SK-N-DZ (cell line): ENCODE data around the gene DLGAP4.
"Not testable (repeated sequence)": the region's sequence is repeated elsewhere in the genome, so short reads cannot be mapped to it uniquely, and the experiment has no call there.

Source experiments
- DNase-seq: peaks from one replicate; pipeline ENCODE4 v3.0.0-alpha.2; 2015; ENCODE audit warnings: low spot score

Gene DLGAP4

GRCh38 chr20:36475054-36475453 is 168.9 kb downstream of the DLGAP4 start:
- not testable (repeated sequence) for DNase-seq

DNA sequence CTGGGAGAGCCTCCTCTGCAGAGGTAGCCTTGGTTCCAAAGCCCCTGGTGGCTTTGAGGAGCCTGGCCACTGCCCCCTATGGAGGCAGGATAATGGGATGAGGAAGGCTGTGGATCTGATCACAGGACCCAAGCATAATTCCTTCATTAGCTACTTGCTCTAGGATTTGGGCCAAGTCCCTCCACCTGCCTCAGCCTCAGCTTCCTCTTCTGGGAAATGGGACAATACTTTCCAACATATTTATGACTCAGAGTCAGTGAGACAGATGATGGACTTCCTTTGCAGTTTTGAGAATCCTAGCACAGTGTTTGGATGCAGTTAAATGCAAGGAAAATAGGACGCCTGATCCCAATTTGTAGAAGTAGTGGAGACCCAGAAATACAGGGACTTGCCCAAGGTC is 171.3 kb downstream of the DLGAP4 start:
- no peak for DNase-seq

DNA sequence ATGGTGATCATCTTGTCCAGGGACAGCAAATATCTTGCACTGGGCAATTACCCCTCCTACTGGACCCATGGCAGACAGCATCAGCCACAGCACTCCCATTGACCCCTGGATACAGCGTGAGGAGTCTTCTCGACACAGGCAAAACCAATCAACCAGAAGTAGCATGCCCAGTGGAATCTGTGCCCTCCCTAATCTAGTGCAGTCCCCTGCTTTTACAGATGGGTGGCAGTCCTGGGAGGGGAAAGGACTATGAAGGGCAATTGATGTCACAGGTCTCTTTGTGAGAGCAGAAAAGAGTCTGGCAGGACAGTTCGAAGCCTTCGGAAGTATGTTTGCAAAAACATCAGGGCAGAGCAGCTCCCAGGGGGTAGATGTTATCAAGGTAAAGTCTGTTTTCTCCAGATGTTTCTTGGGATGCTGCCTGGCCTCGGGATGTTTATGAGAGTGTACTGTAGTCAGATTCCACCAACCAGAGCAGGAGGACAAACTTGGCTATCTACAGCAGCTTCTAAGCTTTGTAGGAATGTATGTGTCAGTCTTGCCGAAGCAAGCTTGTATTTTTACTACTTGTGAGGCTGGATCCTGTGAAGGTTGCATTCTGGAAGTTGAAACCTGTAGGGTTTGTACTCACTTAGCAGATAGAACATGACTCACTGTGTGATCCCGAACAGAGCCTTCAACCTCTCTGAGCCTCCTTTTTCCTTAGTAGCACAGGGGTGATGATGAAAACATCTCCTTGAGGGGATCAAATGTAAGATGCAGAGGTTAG is 172.2 kb downstream of the DLGAP4 start:
- no peak for DNase-seq

DNA sequence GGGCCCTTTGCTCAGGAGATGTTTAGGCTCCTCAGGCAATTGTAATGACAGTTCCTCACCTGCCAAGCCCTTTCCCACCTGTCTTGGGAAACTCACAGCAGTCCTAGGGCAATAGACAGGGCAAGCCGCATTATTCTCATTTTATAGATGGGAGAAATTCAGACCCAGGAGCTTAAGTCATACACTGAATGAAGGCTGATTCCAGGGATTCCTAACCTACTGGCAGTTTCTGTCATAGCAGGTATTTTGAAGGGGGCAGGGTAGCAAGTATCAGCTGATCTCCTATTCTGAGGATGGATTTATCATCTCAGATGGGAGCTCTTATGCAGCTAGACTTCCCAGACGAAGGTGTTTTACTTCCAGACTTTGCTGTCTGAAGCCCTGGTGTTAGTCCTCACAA is 173.8 kb downstream of the DLGAP4 start:
- DNase-seq = no peak

- no peak for DNase-seq
These were observed 174.4 kb downstream of the DLGAP4 start for GRCh38 chr20:36480456-36481048.

DNA sequence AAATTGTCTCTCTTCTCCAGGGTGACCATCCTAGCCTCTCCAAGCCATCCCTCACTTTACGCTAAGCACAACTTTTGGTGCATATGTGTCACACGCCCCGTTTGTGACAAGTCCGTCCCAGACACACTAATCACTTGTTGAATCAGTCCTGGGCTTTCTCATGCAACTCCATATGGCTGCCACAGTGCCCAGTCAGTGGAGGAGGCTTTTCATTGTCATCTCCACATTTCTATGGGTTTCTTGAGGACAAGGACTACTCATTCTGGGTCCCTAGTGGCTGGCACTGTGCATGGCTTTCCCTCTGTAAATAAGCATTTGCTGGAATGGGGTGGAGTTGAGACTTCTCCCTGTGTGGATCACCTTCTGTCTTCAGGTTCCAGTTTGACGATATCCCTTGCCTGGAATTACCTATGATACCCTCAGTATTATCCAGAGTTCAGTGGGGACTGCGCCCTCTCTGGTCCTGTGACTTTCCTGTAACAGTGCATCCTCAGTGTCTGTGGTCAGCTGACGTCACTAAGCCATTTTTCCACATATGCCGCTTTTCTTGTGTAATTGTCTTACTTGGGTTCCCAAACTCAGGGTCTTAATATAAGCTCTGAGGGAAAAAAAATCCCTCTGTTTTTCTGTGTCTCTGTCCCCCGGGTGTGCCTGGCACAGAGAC is 175.4 kb downstream of the DLGAP4 start:
- no peak for DNase-seq

DNA sequence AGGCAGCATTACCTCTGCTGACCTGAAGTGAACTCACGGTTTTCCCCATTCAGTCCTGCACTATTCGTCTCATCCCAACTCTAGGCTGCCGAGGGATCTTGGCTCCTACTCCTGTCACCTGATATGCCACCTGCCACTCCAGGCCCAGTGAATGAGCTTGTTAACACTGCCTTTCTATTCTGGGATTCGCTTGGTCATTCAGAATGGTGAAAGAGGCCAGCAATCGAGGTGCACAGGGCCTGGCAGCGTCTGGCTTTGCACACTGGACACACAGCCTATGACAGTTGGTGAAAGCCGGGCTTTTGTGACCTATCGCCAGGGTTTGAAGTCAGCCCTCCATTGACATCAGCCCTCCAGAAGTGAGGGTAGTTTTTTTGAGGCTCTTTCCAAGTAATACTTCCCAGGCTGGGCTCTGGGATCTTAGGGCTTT is 175.9 kb downstream of the DLGAP4 start:
- DNase-seq = no peak

- DNase-seq = no peak
These were observed 177.2 kb downstream of the DLGAP4 start for GRCh38 chr20:36483209-36483918.

- DNase-seq = no peak
These were observed 178.0 kb downstream of the DLGAP4 start for GRCh38 chr20:36483919-36484808.

- no peak for DNase-seq
These were observed 179.1 kb downstream of the DLGAP4 start for GRCh38 chr20:36485286-36485685.

DNA sequence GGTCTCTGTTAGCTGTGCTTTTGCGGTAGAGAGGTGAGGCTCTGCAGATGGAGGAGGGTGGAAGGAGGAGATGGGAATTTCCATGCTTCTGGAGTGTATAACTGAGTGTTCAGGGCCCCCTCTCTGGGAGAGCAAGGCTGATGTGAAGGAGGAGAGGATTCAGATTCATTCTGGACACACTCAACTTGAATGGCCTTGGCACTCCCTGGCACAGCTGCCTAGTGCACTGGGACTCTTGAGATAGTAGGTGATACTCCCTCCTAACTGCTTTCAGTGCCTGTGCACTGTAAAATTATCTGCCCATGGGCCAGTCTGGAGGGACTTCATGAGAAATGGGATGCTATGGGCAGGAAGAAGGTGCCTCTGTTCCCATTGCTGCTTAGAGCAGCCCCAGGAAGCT is 180.9 kb downstream of the DLGAP4 start:
- DNase-seq = no peak

- no peak for DNase-seq
These were observed 184.1 kb downstream of the DLGAP4 start for GRCh38 chr20:36490191-36490590.

DNA sequence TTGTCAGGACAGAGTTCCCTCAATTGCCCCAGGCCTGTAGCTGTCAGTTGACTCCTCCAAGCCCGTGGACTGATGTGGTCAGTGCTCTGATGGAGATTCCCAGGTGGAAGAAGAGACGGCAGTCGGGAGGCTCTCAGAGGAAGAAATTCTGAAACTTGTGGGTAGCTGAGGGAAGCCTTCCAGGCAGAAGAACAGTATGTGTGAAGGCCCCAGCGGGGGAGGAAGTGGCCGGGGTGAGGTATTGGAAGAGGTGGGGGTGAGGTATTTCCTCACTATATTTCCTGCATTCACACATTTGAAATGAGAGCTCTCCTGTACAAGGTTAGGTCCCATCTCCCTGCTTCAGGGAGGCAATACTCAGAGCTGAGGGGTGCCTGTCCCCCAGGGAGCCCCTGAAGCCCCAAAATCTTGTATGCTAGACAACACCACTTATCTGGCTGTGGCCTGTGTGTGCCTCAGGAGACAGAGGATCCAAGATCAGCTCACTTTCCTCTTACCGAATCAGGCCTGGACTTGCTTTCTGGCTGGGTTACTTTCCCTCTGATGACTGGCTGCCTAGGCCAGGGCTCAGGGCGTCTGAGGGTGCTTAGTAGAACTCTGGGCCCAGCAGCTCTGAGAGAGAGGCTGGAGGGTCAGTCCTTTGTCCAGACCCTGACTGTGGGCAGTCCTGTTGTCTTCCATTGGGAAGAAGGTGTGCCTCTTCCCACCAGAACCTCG is 185.9 kb downstream of the DLGAP4 start:
- no peak for DNase-seq

DNA sequence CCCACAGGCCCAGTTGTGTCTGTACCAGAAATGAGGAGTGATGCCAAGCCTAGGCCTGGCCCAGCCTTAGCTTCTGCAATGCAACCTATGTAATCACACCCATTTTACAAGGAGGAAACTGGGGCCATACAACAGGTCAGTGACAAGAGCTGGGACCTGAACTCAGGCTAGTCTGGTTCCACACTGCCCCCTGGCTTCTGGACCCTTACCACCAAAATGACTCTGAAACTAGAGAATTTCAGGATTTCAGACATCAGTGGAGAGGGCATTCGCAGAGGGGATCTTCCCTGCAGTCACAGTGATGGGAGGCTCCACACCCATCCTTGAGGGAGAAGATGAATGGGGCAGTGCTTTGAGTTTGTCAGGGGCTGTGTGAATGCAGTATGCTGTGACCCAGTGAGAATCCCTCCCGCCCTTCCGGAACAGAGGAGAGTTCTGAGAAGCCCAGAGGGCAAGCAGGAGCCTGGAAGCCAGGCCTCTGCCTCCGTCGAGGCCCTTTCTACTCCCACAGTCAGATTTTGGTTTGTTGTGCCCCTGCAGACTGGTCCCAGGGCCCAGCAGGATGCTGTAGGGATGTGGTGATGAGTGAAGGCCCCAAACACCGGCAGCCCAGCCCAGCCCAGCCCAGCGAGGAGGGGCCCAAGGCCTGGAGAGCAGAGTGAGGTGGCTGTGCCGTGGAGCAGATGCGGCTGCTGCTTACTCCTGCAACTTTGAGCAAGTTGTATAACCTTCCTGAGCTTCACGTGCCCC is 187.1 kb downstream of the DLGAP4 start:
- no peak for DNase-seq

DNA sequence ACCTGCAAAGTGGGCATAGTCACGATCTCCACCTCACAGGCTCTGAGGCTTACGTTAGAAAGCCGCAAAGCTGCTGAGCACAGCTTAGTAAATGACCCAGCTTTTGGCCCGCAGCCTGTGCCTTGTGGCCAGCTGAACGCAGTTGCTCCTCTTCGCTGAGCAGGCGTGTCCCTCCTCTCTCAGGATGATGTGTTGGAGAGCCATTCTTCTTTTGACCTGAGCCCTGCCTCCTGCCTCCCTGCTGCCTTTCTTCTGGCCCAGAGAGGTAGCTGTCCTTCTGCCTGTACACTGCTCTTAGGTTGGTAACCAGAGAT is 187.6 kb downstream of the DLGAP4 start:
- no peak for DNase-seq

- no peak for DNase-seq
These were observed 190.8 kb downstream of the DLGAP4 start for GRCh38 chr20:36496707-36497669.

DNA sequence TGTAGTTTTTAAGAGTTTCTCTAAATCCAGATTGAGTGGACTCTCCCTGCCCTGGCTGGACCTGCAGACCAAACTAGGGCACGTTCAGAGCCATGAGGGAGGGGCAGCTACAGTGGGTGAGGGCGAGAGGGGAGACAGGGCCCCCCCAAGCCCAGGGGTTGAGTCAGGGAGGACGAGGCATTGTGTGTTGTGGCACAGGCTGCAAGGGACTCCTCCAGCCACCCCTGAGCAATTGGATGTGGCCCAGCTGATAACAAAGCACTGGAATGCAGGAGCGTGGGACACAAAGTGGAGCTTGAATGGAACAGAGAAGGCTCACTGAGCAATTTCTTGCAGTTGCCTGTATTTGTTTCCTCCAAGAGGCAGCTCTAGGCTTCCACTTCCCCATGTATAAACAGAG is 191.7 kb downstream of the DLGAP4 start:
- no peak for DNase-seq

DNA sequence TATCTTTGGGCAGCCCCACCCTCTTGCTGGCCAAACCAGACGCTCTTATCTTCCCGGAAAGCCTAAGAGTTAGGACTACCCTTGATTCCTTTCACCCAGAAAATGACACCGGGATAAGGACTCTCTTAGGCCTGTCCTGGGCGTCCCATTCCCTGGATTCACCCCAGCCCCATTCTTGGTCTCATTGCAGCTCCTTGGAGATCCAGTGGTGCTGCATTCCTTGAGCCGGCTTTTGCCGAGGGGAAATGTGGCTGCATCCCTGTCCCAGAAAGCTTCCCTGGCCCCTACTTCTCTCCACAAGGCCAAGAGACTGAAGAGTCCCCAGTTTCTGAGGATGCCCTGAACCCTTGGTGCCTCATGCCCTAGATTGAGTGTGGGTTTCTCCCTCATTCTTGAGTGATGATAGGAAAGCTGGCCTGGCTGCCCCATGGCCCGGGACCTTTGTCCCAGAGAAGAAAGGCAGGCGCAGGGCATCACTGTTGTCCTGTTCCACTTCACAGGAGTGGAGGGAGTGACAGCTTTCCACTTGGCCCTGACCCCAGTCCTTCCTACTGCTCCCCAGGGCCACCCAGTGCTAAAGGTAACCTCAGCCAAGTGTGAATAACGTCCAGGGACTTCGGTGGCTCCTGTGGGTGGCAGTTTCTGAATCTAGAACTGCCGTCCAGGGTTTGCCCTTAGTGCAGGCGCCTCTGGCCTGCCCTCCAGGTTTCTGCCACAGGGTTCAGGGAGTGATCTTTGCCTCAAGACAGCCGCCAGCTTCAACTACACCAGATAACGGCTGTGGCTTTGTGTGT is 192.4 kb downstream of the DLGAP4 start:
- DNase-seq = no peak
